Measurements from ENCODE around the gene CHML.

DNA sequence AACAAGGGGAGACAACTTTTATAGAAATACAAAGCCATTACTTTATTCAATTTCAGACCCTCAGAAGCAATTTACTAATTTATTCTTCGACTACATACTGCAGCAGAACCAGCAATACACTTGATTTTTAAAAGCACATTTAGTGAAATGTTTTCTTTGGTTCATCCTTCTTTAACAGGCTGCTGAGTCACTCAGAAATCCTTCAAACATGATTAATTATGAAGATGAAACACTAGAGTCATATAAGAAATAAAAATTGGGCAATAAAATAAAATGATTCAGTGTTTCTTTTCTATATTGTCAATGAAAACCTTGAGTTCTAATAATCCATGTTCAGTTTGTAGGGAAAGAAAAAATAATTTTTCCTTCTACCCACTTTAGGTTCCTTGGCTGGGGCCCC is 47.0 kb downstream of the CHML start:
- TF ChIP-seq EZH2 (IDR thresholded peaks at IDR 0.05; ENCODE audit: insufficient read depth, poor library complexity, severe bottlenecking): no peak
- no peak for TF ChIP-seq EZH2phosphoT487 (IDR thresholded peaks at IDR 0.05; ENCODE audit: insufficient read depth, low read depth)
